Measurements from ENCODE around the gene RUFY4.

The RUFY4 gene

GRCh38 chr2:218028562-218029348 is 40.3 kb upstream of the RUFY4 start:
- no peak for TF ChIP-seq SIN3A (IDR thresholded peaks at IDR 0.05; ENCODE audit: borderline replicate concordance, insufficient read depth, low read length)
- TF ChIP-seq POLR2AphosphoS5 (IDR thresholded peaks at IDR 0.05; ENCODE audit: low read depth, low read length): no peak
- no peak for TF ChIP-seq FOXP2 (optimal IDR thresholded peaks at IDR 0.05; ENCODE audit: borderline replicate concordance, extremely low read depth, extremely low read length, insufficient read depth)
- TF ChIP-seq TAF1 (IDR thresholded peaks at IDR 0.05; ENCODE audit: borderline replicate concordance, insufficient read depth, low read length): no peak
- TF ChIP-seq, protein P1, sequence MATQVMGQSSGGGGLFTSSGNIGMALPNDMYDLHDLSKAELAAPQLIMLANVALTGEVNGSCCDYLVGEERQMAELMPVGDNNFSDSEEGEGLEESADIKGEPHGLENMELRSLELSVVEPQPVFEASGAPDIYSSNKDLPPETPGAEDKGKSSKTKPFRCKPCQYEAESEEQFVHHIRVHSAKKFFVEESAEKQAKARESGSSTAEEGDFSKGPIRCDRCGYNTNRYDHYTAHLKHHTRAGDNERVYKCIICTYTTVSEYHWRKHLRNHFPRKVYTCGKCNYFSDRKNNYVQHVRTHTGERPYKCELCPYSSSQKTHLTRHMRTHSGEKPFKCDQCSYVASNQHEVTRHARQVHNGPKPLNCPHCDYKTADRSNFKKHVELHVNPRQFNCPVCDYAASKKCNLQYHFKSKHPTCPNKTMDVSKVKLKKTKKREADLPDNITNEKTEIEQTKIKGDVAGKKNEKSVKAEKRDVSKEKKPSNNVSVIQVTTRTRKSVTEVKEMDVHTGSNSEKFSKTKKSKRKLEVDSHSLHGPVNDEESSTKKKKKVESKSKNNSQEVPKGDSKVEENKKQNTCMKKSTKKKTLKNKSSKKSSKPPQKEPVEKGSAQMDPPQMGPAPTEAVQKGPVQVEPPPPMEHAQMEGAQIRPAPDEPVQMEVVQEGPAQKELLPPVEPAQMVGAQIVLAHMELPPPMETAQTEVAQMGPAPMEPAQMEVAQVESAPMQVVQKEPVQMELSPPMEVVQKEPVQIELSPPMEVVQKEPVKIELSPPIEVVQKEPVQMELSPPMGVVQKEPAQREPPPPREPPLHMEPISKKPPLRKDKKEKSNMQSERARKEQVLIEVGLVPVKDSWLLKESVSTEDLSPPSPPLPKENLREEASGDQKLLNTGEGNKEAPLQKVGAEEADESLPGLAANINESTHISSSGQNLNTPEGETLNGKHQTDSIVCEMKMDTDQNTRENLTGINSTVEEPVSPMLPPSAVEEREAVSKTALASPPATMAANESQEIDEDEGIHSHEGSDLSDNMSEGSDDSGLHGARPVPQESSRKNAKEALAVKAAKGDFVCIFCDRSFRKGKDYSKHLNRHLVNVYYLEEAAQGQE (IDR thresholded peaks at IDR 0.05; ENCODE audit: insufficient read depth in 1 of 2, low read depth in 2 of 2, low read length in 2 of 2): no peak

- TF ChIP-seq, protein P1 (IDR thresholded peaks at IDR 0.05; ENCODE audit: insufficient read depth in 1 of 2, low read depth in 2 of 2, low read length in 2 of 2): peak in 1 of 2 experiments; percentile 77; a peak in 2 of 4 replicates
- TF ChIP-seq SIN3A (IDR thresholded peaks at IDR 0.05; ENCODE audit: borderline replicate concordance, insufficient read depth, low read length): no peak
These were observed 39.4 kb upstream of the RUFY4 start for GRCh38 chr2:218029366-218030360.

DNA sequence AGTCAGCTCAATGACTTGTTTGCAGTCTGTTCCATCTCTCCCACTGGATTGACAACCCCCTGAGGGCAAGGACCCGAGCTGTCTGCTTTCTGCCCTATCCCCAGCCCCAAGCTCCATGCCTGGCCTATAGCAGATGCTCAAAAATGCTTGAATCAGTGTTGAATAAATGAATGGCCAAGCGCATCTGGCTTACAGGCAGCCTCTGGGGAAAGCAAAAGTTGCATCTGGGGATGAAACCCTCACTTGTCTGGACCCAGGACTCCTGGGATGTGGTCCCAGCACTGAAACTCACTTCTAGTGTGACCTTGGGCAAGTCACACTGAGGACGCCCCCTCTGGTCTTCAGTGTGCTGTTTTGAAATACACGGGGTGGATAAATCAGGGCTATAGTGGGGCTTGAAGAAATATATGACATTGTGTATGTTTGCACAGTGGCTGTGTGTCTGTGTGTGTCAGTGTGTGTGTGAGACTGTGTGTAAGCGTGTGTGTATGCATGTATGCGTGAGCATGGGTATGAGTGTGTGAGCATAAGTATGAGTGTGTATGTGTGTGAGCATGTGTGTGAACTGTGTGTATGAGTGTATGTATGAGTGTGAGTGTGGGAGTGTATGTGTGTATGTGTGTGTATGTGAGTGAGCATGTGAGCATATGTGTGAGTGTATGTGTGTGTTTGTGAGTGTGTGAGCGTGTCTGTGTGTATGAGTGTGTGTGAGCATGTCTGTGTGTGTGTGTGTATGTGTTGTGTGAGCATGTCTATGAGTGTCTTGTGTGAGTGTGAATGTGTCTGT is 38.5 kb upstream of the RUFY4 start:
- TF ChIP-seq FOXP2 (optimal IDR thresholded peaks at IDR 0.05; ENCODE audit: borderline replicate concordance, extremely low read depth, extremely low read length, insufficient read depth): no peak
- TF ChIP-seq, protein P1 (IDR thresholded peaks at IDR 0.05; ENCODE audit: insufficient read depth in 1 of 2, low read depth in 2 of 2, low read length in 2 of 2): no peak
- TF ChIP-seq SIN3A (IDR thresholded peaks at IDR 0.05; ENCODE audit: borderline replicate concordance, insufficient read depth, low read length): no peak
- TF ChIP-seq TAF1 (IDR thresholded peaks at IDR 0.05; ENCODE audit: borderline replicate concordance, insufficient read depth, low read length): no peak
- no peak for TF ChIP-seq POLR2AphosphoS5 (IDR thresholded peaks at IDR 0.05; ENCODE audit: low read depth, low read length)

GRCh38 chr2:218031261-218031660 is 37.8 kb upstream of the RUFY4 start:
- TF ChIP-seq TAF1 (IDR thresholded peaks at IDR 0.05; ENCODE audit: borderline replicate concordance, insufficient read depth, low read length) (no peak), SIN3A (IDR thresholded peaks at IDR 0.05; ENCODE audit: borderline replicate concordance, insufficient read depth, low read length) (no peak), FOXP2 (optimal IDR thresholded peaks at IDR 0.05; ENCODE audit: borderline replicate concordance, extremely low read depth, extremely low read length, insufficient read depth) (no peak), POLR2AphosphoS5 (IDR thresholded peaks at IDR 0.05; ENCODE audit: low read depth, low read length) (no peak)
- TF ChIP-seq, protein P1 (IDR thresholded peaks at IDR 0.05; ENCODE audit: insufficient read depth in 1 of 2, low read depth in 2 of 2, low read length in 2 of 2): no peak
